Endothelial cell (in vitro differentiated cells): ENCODE results near the gene FAM110A. TPM values are rescaled to one million over a fixed set of nuclear protein-coding genes. Genes with fewer than 3 reads are reported as not detected.
"Not testable (repeated sequence)": the region's sequence is repeated elsewhere in the genome, so short reads cannot be mapped to it uniquely, and the experiment has no call there.

Source experiments
- DNase-seq: peaks from one replicate; pipeline ENCODE4 v3.0.0; 2021; ENCODE audit warnings: low spot score
- H3K27ac Mint-ChIP-seq: one replicate; pipeline ENCODE4 v1.8.0; 2021; ENCODE audit warnings: mixed read lengths, inconsistent platforms; ENCODE audit not compliant: unreplicated experiment
- H3K27me3 Mint-ChIP-seq: one replicate; pipeline ENCODE4 v1.8.0; 2021; ENCODE audit warnings: mild to moderate bottlenecking, moderate library complexity, mixed read lengths, inconsistent platforms; ENCODE audit not compliant: unreplicated experiment
- H3K36me3 Mint-ChIP-seq: one replicate; pipeline ENCODE4 v1.8.0; 2021; ENCODE audit warnings: mild to moderate bottlenecking, low read depth, mixed read lengths, inconsistent platforms; ENCODE audit not compliant: unreplicated experiment
- H3K4me1 Mint-ChIP-seq: one replicate; pipeline ENCODE4 v1.8.0; 2021; ENCODE audit warnings: mild to moderate bottlenecking, mixed read lengths, inconsistent platforms; ENCODE audit not compliant: unreplicated experiment
- H3K4me3 Mint-ChIP-seq: one replicate; pipeline ENCODE4 v1.8.0; 2021; ENCODE audit warnings: mild to moderate bottlenecking, mixed read lengths, inconsistent platforms; ENCODE audit not compliant: unreplicated experiment
- H3K9me3 Mint-ChIP-seq: one replicate; pipeline ENCODE4 v1.8.0; 2021; ENCODE audit warnings: mixed read lengths, inconsistent platforms; ENCODE audit not compliant: unreplicated experiment
- total RNA-seq: library from RNA; stranded (reverse); fragmentation: NEBNext Ultra II Directional; extraction: Animal tissue kit (Norgen Biotek cat#: 25700); gene quantifications from one replicate; pipeline ENCODE4 v1.2.1, GENCODE V29; 2021; ENCODE audit not compliant: unreplicated experiment
- TF ChIP-seq, protein P1 (sequence below): fragments of 200-600 bp; sonication (generic); IDR thresholded peaks from one replicate; pipeline ENCODE4 v1.5.0; 2021; ENCODE audit warnings: antibody characterized with exemption; ENCODE audit not compliant: unreplicated experiment

FAM110A gene
- total RNA-seq, 1 donor from 2014 or later = 7.2 TPM

DNA sequence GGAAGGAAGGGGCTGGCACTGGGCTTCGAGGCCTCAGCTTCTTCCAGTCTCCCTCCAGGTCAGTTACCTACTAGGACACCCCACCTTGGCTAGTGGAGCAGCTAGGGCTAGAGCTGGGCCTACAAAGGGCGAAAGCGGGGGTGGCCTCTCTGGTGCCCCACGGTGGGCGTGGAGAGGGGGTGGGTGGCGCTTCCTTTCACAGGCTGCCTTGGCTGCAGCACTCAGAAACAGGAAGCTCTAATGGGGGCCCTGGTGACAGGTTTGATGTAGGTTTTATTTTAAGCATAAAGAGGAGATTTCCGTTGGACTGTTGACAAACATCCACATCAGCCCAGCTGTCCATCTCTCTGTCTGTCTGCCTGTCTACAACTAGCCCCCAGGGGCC lies 13.4 kb downstream of the FAM110A start:
- Mint-ChIP-seq H3K27me3 (peaks cover 3% of the 10 kb centered on the region), H3K4me1 (peaks cover 27% of the 10 kb centered on the region), H3K27ac (no peak overlapping the region), H3K4me3 (no peak overlapping the region), H3K36me3 (no peaks in the 10 kb centered on the region), H3K9me3 (no peaks in the 10 kb centered on the region)
- TF ChIP-seq, protein P1, sequence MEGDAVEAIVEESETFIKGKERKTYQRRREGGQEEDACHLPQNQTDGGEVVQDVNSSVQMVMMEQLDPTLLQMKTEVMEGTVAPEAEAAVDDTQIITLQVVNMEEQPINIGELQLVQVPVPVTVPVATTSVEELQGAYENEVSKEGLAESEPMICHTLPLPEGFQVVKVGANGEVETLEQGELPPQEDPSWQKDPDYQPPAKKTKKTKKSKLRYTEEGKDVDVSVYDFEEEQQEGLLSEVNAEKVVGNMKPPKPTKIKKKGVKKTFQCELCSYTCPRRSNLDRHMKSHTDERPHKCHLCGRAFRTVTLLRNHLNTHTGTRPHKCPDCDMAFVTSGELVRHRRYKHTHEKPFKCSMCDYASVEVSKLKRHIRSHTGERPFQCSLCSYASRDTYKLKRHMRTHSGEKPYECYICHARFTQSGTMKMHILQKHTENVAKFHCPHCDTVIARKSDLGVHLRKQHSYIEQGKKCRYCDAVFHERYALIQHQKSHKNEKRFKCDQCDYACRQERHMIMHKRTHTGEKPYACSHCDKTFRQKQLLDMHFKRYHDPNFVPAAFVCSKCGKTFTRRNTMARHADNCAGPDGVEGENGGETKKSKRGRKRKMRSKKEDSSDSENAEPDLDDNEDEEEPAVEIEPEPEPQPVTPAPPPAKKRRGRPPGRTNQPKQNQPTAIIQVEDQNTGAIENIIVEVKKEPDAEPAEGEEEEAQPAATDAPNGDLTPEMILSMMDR = no peak
- DNase-seq = no peak

GRCh38 chr20:848193-848592 lies 14.7 kb downstream of the FAM110A start:
- Mint-ChIP-seq H3K27me3 (peaks cover under 1% of the 10 kb centered on the region), H3K4me3 (no peak overlapping the region)
- TF ChIP-seq, protein P1 = no peak

DNA sequence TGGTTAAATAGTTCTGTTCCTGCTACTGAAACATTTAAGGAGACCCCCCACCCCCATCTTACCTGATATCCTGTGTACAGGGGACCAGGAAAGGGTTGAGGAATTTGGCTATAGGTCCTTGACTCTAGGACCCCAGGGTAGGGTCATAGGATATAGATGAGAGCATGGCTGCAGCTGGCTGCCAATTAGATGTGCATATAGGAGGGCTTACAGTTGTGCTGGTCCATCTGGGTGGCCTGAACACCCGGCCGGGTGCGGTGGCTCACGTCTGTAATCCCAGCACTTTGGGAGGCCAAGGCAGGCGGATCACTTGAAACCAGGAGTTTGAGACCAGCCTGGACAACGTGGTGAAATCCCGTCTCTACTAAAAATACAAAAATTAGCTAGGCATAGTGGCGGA lies 15.2 kb downstream of the FAM110A start:
- H3K9me3 Mint-ChIP-seq, H3K27me3 Mint-ChIP-seq, DNase-seq, H3K27ac Mint-ChIP-seq, H3K4me3 Mint-ChIP-seq, H3K36me3 Mint-ChIP-seq: not testable (repeated sequence)
- H3K4me1 Mint-ChIP-seq = peaks cover 27% of the 10 kb centered on the region

More at GRCh38 chr20:848193-848592, 14.7 kb downstream of the FAM110A start:
- Mint-ChIP-seq H3K4me1 (peaks cover 27% of the 10 kb centered on the region), H3K36me3 (peaks cover 3% of the 10 kb centered on the region), H3K9me3 (no peaks in the 10 kb centered on the region), H3K27ac (no peak overlapping the region)
- no peak for DNase-seq

GRCh38 chr20:853406-853996 lies 20.0 kb downstream of the FAM110A start:
- peaks cover 2% of the 10 kb centered on the region for H3K4me1 Mint-ChIP-seq
- no peak overlapping the region for H3K4me3 Mint-ChIP-seq
- peaks cover 5% of the 10 kb centered on the region for H3K36me3 Mint-ChIP-seq
- no peak for DNase-seq
- peaks cover 4% of the 10 kb centered on the region for H3K27me3 Mint-ChIP-seq
- H3K27ac Mint-ChIP-seq = no peak overlapping the region
- H3K9me3 Mint-ChIP-seq = no peaks in the 10 kb centered on the region
- TF ChIP-seq, protein P1 = no peak

GRCh38 chr20:854601-855000 lies 21.1 kb downstream of the FAM110A start:
- TF ChIP-seq, protein P1 = no peak
- Mint-ChIP-seq H3K27me3 (peaks cover 4% of the 10 kb centered on the region), H3K4me1 (peaks cover 2% of the 10 kb centered on the region), H3K36me3 (peaks cover 5% of the 10 kb centered on the region), H3K27ac (no peak overlapping the region), H3K9me3 (no peaks in the 10 kb centered on the region), H3K4me3 (no peak overlapping the region)
- DNase-seq = no peak
